GM18502 (cell line): ENCODE results near the gene PRMT3.
"Not testable (repeated sequence)": the region's sequence is repeated elsewhere in the genome, so short reads cannot be mapped to it uniquely, and the experiment has no call there.

Experiments used
- ATAC-seq: cut with Tn5 transposase; IDR thresholded peaks from one replicate; pipeline ENCODE4 v1.9.1; 2021; ENCODE audit warnings: mild to moderate bottlenecking; ENCODE audit not compliant: unreplicated experiment, poor library complexity

The PRMT3 gene

GRCh38 chr11:20373568-20374209 is 13.8 kb upstream of the PRMT3 start:
- no peak for ATAC-seq

GRCh38 chr11:20374741-20375300 is 12.7 kb upstream of the PRMT3 start:
- no peak for ATAC-seq

GRCh38 chr11:20376162-20376730 is 11.3 kb upstream of the PRMT3 start:
- ATAC-seq: no peak

- ATAC-seq: not testable (repeated sequence)
Measured at GRCh38 chr11:20385996-20386395, 1.5 kb upstream of the PRMT3 start.

- ATAC-seq: peak; percentile 20
Measured at GRCh38 chr11:20388096-20389055, 860 bp downstream of the PRMT3 start.

GRCh38 chr11:20397281-20397680 is 9.8 kb downstream of the PRMT3 start:
- ATAC-seq: peak; percentile 90

- ATAC-seq: no peak
Measured at GRCh38 chr11:20399498-20399897, 12.0 kb downstream of the PRMT3 start.

GRCh38 chr11:20403059-20403458 is 15.5 kb downstream of the PRMT3 start:
- no peak for ATAC-seq

GRCh38 chr11:20406484-20406883 is 19.0 kb downstream of the PRMT3 start:
- no peak for ATAC-seq

- ATAC-seq: no peak
Measured at GRCh38 chr11:20407344-20407743, 19.8 kb downstream of the PRMT3 start.

- peak; percentile 55 for ATAC-seq
Measured at GRCh38 chr11:20415432-20415831, 27.9 kb downstream of the PRMT3 start.

- ATAC-seq: no peak
Measured at GRCh38 chr11:20417771-20418170, 30.3 kb downstream of the PRMT3 start.

- ATAC-seq: no peak
Measured at GRCh38 chr11:20421946-20422345, 34.4 kb downstream of the PRMT3 start.

- ATAC-seq: no peak
Measured at GRCh38 chr11:20429216-20429615, 41.7 kb downstream of the PRMT3 start.

- no peak for ATAC-seq
Measured at GRCh38 chr11:20438637-20439036, 51.1 kb downstream of the PRMT3 start.

- ATAC-seq: no peak
Measured at GRCh38 chr11:20443596-20443995, 56.1 kb downstream of the PRMT3 start.

GRCh38 chr11:20444535-20444934 is 57.0 kb downstream of the PRMT3 start:
- no peak for ATAC-seq

GRCh38 chr11:20448834-20449233 is 61.3 kb downstream of the PRMT3 start:
- ATAC-seq: no peak

GRCh38 chr11:20450829-20451228 is 63.3 kb downstream of the PRMT3 start:
- peak; percentile 46 for ATAC-seq

GRCh38 chr11:20451568-20451967 is 64.1 kb downstream of the PRMT3 start:
- ATAC-seq: no peak

- no peak for ATAC-seq
Measured at GRCh38 chr11:20452585-20452984, 65.1 kb downstream of the PRMT3 start.
